NCI-H1694 treated with DMSO at 0.1 percent for 48 hours (cell line): ENCODE results near the gene TES.
A peak's percentile ranks its signal among the peaks of the same experiment; 100 is the strongest.

Experiments
- DNase-seq: peaks from one replicate; lab custom pipeline; 2025; lab: John Stamatoyannopoulos, UW

The TES gene

DNA sequence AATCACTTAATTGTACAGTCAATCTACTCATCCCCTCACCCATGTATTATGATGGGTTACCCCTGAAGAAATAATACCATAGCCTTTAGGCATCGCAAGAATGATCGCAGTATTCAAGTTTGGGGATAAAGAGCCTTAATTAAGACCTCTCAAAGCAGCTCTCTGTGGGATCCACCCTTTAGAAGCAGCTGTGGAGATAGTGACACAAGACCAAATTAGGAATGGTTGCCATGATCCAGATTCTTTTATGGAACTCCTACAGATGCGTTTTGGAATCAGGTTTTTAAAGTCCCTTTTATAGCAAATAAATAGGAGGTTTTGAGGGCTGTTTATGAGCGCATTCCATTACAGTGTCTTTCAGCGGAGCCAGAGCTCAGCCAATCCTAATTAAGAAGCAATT, 12.2 kb downstream of the TES start:
- DNase-seq, result no peak

DNA sequence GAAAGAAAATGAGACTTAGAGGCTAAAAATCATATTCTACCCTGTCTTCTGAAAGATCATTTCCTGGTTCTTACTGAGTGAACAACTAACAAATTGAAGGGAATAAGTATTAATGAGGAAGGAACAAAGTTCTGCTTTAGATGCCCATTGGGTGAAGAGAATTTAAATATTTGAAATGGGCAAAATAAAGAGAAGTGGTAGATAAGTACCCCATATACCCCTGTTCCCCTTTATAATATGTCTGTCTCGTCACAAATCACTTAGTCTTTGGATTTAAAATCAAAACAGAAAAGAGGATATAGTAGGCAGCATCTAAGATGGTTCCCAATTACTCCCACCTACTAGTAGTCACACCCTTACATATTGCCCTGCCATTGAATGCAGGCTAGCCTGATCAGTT, 13.2 kb downstream of the TES start:
- no peak for DNase-seq

DNA sequence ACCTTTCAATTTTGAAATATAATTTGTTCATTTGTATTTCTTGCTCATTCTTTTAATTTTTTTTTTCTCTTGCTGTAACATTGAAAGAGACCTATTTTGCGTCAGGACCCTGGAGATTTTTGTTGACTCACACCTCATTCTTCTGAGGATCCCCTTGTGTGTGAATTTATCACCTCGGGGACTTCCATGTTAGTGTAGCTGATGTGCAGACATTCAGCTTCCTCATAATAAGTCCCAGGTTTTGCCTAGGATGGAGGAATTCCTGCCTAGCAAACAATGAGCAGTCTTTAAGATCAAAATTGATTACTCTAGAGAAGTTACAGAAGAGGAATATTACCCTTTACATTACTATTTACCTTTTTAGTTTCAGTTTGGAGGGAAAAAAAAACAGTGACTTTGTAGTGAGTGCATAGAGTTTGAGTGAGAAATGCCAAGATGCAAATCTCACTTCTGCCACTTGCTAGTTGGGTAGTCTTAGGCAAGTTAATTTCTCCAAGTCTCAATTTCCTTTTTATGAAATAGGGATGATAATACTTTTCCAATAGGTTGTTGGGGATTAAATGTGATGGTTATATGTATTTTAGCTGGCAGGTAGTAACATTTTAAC, 14.3 kb downstream of the TES start:
- no peak for DNase-seq

DNA sequence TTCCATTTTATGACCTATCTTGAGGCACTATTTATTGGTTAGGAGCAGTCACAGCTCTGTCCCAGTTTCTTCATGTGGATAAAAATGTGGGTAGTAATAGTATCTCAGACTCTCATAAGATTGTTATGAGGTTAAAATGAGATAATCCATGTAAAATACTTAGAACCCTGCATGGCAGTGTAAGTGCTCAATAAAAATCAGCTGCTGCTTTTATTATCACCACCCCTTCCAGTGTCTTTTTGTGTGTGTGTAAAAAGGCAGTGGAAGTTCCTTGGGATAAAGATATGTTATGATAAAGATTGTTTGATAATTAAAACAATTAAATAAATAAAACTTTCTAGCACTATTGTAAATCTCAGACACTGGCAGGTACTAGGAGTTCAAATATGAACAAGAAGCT, 15.5 kb downstream of the TES start:
- DNase-seq, result no peak

DNA sequence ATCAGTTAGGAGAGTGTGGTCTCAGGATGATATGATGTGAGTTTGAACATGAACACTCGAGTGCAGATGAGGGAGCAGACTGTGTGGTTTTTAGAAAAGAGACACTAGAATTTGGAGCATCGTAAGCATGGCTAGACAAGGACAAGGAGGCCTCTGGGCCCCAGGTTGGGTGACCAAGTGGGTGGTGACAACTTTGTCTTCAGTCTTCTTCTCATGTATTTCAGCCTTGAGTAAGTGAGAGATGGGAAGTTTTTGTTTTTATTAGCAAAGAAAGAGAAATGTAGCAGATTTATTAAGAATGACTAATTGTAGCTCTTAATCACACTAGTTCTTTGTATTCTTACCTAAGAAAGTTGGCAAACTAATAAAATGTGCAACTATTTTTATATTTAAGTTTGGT, 16.3 kb downstream of the TES start:
- no peak for DNase-seq

DNA sequence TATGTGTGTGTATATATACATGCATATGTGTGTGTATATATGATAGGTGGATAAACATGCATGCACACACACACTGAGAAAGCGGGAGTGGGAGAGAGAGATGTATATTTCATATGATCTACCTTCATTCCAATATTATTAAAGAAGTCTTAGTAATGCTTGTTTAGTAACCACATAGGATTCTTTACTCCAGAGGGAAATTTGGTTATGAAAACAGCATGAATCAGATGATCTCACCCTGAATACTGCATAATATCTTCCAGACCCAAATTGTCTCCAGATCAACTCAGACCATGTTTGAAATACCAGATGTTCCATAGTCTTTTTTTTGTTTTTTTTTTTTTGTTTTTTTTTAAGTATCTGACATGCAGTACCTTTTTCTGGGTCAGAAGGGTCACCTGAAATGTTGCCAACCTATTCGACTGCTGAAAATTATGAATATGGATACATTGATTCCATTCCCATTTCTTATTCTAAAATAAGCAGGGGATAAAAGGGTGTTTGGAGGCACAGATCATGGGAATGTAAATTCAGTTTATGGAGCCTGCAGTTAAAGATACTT, 17.4 kb downstream of the TES start:
- no peak for DNase-seq

DNA sequence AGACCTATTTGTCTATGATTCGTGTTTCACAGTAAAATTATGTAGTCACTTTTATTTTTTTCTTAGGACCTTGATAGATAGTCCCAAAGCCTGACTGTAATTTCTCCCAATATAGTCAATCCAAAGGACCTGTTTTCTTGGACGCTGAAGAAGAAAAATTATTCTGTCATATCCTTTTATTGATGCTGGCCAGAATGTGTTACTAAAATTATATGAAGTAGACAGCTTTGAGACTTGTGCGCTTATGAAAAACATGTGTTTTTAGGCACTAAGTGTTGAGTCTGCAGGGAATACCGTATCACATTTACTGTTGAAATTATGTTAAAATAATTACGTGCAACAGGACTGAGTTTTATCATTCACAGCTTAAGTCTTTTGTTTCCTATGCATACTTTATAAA, 17.9 kb downstream of the TES start:
- DNase-seq, result no peak

DNA sequence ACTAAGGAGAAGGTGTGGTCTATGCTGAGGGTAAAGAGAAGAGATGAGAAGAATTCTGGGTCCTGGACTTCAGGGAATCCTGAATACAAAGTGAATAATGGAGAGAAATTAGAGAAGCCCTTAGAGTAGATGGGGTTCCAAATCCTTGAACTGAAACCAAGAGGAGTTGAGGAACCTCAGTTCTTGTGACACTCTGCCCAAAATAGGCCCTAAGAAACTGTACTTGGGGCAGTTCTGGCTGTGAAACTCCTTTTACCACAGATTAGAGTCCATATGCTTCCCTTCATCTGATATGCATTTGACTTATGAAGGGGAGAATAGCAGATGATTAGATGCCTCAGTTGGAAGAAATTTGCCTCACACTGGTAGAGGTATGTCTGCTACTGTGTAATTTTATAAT, 19.0 kb downstream of the TES start:
- no peak for DNase-seq

DNA sequence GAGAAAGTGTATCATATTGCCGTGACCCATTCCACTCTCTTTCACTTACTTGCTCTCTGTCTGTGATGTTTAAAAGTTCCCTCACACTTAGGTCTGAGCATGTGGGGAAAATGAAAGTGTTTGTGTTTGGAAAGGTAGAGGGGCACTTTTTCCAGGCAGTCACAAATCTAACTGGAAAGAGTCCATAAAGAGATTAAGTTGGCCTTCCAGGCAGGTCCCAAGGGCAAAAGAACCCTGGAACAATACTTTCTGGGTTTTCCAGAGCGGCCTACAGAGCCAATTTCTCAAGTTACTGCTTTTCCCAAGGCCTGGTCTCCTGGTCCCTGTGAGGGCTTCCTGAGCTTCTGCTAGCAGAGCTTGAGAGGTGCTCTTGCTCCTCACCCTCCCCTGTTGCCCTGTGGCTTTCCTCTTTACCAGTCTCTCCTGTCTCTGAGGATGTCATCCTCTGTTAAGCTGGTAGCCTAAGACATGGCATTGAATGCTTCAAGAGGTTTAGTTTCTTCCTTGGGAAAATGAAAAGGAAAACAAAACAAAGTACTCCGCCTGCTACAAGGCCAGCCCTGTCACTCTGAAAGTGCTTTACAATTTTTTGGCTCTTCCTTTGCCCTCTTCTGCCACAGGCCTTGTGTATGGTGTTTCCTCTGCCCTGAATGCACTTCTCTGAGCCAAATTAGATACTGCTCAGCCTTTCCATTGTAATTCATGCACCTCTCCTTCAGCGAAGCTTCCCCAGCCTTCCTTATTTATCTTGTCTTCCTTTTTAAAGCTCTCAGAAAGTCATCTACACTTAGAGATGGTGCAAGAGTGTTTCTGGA, 20.1 kb downstream of the TES start:
- DNase-seq, result no peak

DNA sequence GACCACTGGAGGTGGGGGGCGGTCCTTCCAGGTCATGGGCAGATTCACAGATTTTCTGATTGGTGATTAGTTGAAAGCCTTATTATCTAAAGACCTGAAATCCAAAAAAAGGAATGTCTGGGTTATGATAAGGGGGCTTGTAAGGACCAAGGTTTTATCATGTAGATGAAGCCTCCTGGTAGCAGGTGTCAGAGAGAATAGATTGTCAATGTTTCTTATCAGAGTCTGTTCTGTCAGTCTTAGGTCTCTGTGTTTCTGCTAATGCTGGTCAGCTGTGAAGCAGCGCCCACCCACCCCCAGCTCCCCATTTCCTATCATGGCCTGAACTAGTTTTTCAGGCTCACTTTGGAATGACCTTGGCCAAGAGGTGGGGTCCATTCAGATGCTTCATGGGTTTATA, 21.2 kb downstream of the TES start:
- DNase-seq, result no peak

DNA sequence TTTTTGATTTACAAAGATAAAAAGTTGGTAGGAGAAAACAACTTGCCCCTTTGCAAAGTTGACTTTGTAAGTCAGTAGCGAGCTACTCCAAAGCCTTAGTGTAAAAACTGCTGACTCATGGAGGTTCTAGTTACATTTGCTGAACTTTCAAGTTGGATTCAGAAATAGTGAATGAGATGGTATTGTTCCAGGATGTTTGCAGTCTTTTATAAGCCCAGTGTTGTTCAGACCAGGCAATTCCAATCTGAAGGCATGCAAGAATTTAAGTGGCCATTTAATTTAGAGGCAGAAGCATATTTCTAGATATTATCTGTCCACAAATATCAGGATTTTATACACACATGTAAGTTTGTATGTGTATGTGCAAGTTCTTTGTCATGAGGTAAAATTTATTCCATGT, 21.6 kb downstream of the TES start:
- no peak for DNase-seq

DNA sequence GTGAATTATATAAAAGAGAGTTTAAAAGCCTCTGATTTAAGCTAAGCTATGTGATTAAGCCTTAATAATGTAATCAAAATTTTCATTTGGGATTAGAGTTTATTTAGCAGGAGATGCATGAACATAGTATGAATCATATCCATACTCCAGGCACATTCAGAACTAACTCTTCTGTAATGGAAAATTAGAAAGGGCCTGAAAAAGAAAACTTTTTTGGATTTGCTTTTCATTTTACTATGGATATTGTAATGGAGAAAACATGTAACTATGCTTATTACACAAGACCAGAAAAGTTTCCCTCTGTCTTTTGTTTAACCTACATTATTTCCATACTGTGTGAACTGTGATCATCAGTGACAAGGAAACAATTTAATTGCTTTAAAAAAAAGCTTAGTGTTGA, 22.0 kb downstream of the TES start:
- DNase-seq, result no peak

DNA sequence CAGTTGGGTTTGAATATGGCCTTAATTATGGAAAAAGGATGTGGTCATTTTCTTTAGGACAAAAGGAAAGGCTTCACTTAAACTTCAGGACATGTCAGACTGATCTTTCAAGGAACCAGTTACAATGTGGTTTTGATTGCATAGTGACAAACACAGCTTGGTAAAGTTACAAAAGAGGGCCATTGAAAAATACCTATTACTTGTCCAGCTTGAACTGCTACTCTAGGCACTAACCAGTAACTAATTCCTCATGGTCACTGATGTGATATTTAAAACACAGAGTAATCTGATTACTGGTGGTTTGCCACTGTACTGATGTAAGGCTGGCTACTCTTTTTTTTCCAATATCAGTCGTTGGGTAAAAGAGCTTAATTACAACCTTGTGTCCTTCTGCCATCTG, 22.6 kb downstream of the TES start:
- DNase-seq, result no peak

DNA sequence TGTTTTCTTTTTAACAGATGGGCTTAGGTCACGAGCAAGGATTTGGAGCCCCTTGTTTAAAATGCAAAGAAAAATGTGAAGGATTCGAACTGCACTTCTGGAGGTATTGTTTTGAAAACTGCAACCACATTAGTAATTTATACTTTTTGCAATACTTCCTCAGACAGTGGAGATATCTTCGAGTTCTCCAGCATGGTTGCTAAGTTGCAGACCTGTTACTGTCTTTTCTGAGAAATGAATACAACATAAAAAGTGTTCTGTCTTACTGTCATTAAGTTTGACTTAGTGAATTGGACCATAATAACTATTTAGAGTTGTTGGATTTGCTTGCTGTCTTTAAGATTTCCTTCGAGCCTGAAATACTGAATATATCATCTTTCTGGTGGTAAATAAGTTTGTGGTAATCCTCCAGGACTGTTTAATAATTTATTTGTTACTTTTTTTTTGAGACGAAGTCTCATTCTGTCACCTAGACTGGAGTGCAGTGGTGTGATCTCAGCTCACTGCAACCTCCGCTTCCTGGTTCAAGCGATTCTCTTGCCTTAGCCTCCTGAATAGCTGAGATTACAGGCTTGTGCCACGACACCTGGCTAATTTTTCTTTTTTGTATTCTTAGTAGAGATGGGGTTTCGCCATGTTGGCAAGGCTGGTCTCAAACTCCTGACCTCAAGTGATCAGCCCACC, 24.3 kb downstream of the TES start:
- no peak for DNase-seq

DNA sequence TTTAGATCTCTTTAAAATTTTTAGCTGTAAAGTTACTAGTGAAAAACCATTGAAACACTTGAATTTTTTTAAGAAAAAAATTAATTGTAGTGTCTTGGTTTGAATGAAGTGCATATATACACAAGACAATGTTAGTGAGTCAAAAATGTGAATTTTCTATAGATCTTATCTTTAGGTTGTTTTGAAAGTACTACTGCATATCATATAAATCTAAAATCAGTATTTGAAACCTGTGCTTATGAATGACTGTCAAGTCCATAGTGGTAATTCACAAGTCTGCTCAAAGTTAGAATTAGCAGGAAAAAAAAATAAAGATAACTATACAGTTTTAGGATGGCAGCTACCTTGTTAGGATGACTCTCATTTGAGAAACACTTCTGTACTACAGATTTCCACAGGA, 25.0 kb downstream of the TES start:
- DNase-seq, result no peak

DNA sequence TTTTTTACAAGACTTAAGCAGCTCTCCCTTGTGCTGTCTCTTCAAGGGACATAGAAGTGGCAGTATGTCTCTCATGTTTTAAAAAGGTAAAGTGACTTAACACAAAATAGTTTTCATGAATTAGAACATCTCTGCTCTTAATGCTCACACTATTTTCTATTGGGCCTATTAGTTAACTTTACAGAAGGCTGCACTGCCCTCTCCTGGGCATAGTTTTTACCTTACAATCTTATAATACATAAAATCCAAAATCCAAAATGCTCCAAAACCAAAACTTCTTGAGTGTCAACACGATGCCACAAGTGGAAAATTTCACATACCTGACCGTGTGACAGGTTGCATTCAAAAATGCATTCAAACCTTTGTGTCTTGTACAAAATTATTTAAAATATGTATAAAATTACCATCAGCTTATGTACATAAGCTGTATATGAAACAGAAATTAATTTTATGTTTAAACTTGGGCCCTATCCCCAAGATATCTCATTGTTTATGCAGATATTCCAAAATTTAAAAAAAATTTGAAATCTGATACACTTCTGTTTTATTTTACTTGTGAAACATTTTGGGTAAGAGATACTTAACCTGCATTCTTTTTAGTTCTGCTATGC, 25.8 kb downstream of the TES start:
- peak; percentile 20 for DNase-seq

DNA sequence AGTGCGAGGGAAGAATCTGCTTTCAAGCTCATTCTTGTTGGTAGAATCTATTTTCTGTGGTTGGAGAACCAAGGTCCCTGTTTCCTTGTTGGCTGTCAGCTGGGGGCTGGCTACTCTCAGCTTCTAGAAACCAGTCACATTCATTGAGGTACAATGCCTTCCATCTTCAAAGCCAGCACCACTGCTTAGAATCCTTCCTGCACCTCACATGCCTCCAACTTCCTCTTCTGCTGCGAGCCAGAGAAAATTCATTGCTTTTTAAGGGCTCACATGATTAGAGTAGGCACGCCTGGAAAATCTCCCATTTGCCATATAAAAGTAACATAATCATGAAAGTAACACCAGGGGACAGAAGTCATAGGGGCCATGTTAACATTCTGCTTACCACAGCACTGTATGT, 28.7 kb downstream of the TES start:
- no peak for DNase-seq

DNA sequence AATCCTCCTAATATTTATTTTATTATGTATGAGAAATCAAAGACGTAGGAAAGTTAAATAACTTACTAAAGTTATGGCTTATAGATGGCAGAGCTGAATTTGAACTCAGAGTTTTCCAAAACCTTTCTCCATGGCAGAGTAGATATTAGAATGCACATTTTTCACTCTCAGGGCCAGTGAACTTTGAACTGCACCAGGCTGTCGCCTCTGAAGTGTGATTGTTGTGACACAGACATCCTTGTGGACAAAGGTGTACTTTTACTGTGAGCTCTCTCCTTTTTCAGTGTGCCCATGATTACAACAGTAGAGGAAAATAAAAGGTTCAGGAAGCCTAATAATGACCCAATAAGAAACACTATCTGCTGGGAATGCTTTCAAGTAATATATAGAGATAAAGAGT, 29.1 kb downstream of the TES start:
- no peak for DNase-seq

DNA sequence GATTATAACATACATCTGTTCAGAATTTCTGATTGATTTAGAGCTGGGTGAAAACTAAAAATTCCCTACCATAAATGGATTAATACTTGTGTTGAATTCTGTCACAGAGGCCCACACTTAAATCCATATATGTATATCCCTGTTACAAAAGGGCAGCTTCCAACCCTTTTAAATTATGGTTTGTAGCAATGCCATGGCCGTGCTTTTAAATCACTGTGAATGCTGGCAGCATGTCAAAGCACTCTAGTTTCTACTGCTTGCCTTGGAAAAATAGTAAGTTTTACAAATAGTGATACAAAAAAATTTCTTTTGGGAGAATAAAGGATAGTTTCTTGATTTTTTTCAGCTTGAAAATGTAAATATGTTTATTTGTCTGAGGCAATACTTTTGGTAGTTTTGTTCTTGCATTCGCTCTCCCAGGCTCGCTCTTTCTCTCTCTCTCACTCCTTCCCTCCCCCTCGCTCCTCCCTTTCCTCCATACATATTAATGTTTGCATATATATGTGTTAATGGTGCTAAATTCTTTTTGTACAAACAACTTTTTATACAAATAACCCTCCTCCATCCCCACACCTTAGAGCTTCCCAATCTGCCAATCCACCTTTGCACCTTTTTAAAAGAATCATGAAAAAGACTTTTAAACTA, 29.8 kb downstream of the TES start:
- DNase-seq, result no peak

DNA sequence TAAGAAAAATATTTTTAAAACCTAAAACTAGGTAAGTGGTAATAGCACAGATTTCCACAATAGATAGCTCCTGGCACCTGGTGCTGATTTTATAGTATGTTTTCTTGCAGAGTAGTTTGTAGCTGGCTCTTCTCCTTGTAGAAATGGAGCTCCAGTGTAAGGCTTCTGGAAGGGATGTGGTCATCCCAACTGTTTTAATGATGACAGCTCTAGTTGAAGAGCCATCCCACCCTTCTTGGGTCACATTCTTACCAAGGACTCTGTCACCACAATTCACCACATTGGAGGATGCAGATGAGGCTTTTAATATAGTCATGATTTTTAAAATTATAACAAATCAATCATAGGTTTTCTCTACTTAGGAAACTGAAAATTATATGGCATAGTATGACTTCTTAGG, 31.0 kb downstream of the TES start:
- no peak for DNase-seq

DNA sequence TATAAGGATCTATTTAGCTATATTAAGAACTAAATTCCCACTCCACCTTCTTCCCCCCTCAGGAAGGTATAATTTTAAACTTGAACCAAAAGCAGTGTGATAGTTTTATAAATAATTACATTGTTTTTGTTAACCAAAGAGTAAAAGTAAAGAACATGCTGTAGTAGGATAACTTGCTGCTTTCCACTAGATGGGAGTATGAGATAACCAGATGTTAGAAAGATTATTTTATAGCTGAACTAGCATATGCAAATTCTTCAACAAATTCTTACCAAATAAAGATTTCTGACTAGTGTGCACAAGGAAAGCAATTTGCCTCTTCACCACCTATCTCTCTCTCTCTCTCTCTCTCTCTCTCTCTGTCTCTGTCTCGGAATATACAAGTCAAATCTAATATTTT, 31.8 kb downstream of the TES start:
- DNase-seq, result no peak

DNA sequence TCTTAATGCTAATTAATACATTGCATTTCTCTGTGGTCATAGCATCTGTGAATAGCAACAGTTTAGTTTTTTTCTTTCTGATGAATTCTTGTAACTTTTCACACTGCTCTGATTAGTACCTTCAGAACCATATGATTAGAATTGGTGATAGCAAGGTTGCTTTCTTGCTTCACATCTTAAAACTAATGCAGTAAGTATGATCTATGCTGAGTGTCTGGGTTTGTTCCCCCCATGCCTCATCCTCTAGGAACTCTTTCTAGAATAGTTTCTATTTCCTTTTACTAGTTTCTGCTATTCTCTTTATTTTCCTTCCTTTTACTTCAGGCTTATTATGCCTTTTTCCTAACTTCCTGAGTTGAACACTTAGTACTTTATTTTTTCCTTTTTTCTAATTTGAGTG, 32.4 kb downstream of the TES start:
- DNase-seq, result no peak
